Adipose tissue (tissue), 3 donors: ENCODE results near the gene RNASE4. TPM values are rescaled to one million over a fixed set of nuclear protein-coding genes. Genes with fewer than 3 reads are reported as not detected.

Experiments used
- H3K27ac ChIP-seq: one replicate; pipeline ENCODE4 v1.5.1; 2013; ENCODE audit warnings: low read depth, low read length
- WGBS, 3 donors: extraction: QIAGEN DNeasy Blood & Tissue Kit; methylation state at CpG; one replicate each; pipeline ENCODE4 v1.1.7; 2013; 5-methylcytosine and 5-hydroxymethylcytosine counted together
- polyA plus RNA-seq, 3 donors: library from polyadenylated mRNA; stranded (reverse); fragments of 200-250 nt; gene quantifications; one replicate each; pipeline ENCODE4 v1.2.3, GENCODE V29; 2013
- donor health status: healthy with polysubstance abuse.
- donor health status: Bipolar disorder and iron deficiency.
- donor health status: healthy.

Gene RNASE4
- polyA plus RNA-seq, 3 donors: 19.6 to 117 (median 78.8) TPM

DNA sequence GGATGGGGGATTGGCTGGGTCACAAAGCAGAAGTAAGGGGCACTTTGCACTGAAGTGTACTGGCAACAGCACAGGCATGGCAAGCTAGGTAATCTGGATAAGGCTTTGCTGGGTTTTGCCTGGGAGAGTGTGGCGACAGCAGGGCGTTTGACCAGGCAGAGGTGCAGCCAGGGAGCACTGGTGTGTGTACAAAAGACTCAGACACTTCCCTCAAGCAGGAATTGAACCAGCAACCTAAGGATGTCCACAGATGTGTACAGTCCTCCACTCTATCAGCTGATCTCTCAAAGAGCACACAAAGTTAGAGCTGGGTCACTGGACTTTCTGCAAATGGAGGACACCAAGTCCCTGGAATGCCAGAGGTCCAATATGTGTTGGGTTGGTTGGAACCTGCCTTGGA is 15.4 kb upstream of the RNASE4 start:
- no peak overlapping the region for H3K27ac ChIP-seq
- WGBS, 3 donors: 88 to 94% (median 91%) methylated on average over 2 of the region's 2 CpGs

GRCh38 chr14:20671597-20672283 is 12.6 kb upstream of the RNASE4 start:
- H3K27ac ChIP-seq: no peak overlapping the region
- WGBS, 3 donors: 80 to 85% (median 81%) methylated on average over 4 of the region's 4 CpGs

DNA sequence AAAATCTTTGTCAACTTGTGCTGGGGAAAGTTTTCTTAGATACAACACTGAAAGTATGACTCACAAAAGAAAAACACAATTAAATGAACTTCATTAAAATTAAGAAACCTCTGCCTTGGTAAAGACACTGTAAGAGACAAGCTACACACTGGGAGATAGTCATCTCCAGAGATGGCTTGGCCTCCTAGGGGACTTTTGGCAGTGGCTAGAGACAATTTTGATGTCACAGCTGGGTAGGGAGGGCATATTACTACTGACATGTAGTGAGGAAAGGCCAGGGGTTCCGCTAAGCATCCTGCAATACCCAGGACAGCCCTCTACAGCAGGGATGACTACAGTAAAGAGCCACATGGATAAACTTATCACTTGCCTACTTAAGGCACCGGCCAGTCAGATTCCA is 8.7 kb upstream of the RNASE4 start:
- no peak overlapping the region for H3K27ac ChIP-seq
- 84 to 93% (median 86%) methylated on average over 2 of the region's 2 CpGs for WGBS, 3 donors

- H3K27ac ChIP-seq: no peak overlapping the region
- WGBS, 3 donors: 81 to 95% (median 84%) methylated on average over 2 of the region's 2 CpGs
Measured at GRCh38 chr14:20676072-20676471, 8.3 kb upstream of the RNASE4 start.

- WGBS, 3 donors: 84 to 97% (median 95%) methylated on average over 1 of the region's 1 CpG
- H3K27ac ChIP-seq: no peak overlapping the region
Measured at GRCh38 chr14:20679907-20680306, 4.5 kb upstream of the RNASE4 start.

- WGBS, 3 donors: 53 to 66% (median 59%) methylated on average over 8 of the region's 8 CpGs
- no peak overlapping the region for H3K27ac ChIP-seq
Measured at GRCh38 chr14:20680363-20680762, 4.0 kb upstream of the RNASE4 start.

DNA sequence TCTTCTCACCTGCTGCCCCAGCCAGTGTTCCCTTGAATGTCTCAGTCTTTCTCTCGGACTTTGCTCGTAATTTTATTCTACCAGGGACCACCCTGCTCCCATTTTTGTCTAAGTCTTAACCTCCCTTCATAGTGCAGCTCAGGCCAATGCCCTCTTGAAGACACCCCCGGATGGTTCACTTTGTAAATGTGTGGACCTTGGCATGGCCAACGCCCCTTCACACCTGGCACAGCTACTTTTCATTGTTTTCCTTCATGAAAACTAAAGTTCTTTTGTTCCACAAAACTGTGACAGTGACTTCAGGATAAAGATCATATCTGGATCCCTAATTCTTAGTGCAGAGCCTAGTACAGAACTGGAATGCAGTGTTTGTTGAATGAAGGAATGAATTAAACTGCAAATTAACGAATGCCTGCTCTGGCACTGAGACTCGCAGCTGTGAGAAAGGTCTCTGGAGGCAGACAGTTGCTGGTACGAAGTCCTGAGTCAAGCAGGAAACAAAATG is 3.5 kb upstream of the RNASE4 start:
- WGBS, 3 donors: 6 to 21% (median 10%) methylated on average over 7 of the region's 7 CpGs
- no peak overlapping the region for H3K27ac ChIP-seq

GRCh38 chr14:20681348-20682126 is 2.8 kb upstream of the RNASE4 start:
- 0 to 1% (median 1%) methylated on average over 25 of the region's 25 CpGs for WGBS, 3 donors

GRCh38 chr14:20682127-20682434 is 2.3 kb upstream of the RNASE4 start:
- H3K27ac ChIP-seq: peak overlapping the region; percentile 91
- WGBS, 3 donors: 1 to 2% (median 1%) methylated on average over 11 of the region's 11 CpGs

More at GRCh38 chr14:20681348-20682126, 2.8 kb upstream of the RNASE4 start:
- H3K27ac ChIP-seq: peak overlapping the region; percentile 91

DNA sequence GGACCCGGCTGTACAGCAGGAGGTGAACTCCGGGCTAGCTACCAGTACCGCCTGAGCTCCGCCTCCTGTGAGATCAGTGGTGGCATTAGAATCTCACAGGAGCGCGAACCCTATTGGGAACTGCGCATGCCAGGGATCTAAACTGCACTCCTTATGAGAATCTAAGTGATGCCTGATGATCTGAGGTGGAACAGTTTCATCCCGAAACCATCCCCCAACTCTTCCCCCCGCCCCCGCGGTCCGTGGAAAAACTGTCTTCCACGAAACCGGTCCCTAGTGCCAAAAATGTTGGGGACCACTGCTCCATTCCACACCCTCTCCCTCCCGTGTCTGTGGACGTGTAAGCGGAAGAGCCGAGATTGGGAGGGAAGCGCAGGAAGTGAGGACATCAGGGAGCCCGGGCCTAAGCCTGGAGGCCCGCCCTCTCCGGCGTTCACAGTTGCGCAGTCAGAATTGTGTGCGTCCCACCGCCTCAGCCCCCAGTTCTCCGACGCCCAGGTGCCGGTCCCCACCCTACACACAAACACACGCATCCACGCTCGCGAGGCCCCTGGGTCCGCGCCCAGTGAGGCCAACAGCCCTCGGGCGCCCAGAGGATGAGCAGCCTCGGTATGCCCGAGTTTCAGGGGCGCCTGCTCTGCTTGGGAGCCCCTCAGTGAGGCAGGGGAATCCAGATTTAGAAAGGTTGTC is 1.8 kb upstream of the RNASE4 start:
- H3K27ac ChIP-seq: peak overlapping the region; percentile 91
- WGBS, 3 donors: 0 to 1% (median 0%) methylated on average over 40 of the region's 40 CpGs

DNA sequence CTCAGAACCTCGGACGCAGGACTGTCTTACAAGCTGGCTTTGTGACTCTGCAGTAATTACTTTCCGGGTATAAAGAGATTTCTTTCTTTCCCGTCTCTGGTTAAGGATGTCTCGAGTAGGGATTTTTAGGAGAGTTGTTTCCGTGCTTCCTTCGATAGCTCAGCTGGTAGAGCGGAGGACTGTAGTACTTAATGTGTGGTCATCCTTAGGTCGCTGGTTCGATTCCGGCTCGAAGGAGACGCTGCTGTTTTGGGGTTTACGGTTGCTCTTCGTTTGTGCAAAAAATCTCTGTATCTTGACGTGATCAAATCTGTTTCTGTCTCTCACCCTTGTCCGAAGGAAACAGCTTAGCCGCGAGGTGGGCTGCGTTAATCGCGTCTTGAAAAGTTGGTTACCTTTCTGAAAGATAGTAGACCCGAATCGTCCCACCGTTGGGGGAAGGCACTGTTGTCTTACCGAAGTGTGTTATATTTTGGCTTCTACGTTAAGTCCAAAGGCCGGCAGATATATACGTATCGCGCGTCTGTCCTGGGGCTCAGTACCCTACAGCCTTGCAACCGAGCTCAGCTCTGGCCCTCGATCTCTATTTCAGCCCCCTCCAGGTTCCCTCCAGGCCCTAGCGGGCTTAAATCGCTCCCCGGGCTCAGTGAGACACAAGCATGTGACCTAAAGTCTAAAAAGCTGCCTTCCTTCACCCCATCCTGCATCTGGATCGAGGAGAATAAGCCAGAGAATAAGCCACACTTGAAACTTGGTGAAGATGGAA is 1.1 kb upstream of the RNASE4 start:
- peak overlapping the region; percentile 91 for H3K27ac ChIP-seq
- WGBS, 3 donors: 0% methylated on average over 38 of the region's 38 CpGs

DNA sequence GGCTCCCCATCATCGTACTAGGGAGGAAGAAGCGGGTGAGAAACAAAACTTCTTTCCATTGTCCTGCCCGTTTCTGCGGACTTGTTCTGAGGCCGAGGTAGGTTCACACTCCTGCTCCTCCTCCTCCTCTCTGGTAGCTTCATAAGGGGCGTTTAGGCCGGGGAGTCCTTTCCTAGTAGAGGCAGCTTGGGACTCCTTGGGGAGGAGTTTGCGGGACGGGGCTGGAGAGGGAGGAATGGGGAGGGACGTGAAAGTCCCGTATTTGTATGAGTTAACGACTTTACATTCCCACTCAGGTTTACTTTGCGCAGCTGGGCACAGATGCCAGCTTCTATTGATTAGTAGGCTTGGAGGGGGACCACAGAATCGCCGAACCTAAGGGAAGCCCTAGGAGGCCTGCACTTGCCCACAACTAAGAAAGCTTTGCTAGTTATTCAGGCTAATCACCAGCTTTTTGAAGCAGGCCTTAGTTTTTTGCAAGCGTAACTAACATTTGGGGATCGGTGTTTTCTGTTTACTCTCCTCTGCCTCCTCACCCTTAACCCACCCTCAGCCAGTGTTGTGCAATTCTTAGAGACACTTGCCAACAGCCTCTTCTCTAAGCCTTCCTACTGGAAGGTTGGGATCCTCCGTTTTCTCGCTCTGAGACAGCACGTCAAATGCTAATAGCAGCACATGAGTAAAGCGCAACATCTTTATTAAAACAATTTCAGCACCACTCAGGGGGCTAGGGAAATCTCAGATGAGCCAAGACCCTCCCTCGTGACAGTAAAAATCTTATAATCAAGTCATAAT is 499 bp downstream of the RNASE4 start:
- 14 to 15% (median 15%) methylated on average over 22 of the region's 22 CpGs for WGBS, 3 donors
- H3K27ac ChIP-seq: no peak overlapping the region

- whole genome bisulfite sequencing, 3 donors: 26 to 73% (median 61%) methylated on average over 7 of the region's 7 CpGs
- H3K27ac ChIP-seq: no peak overlapping the region
Measured at GRCh38 chr14:20686386-20687143, 2.2 kb downstream of the RNASE4 start.

DNA sequence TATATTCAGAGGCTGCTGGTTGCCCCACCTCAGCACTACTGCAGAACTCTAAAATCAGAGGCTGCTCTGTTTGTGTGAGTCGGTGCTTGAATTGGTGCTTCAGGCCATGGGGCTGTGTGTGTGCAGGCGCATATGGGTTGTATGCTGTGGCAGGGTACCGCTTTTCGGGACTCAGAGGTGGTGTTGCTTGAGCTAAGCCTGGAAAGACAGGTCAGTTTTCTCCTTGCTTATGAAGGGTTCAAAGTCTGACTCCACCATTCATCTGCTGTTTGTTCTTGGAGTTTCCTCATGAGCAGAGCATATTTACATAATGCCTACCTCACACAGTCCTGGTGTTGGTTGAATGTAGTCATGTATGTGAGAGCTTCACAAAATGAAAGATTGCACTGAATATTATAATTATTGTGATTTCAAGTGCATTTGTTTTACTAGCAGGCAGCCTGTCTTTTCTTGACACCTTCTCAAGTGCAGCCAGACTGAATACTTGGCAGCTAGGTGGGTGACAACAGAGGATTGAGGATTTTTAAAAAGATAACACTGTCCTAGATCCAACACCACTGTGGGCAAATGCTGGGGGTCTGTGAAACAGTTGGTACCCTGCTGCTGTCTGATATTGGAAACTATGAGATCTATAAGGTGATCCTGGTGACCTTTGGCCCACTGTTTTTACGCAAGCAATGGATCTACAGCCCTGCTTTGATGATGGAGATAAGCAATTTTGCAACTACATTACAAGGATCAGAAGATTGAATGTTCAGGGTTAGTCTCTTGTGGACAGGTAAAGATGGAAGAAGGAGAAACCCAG is 3.2 kb downstream of the RNASE4 start:
- H3K27ac ChIP-seq: no peak overlapping the region
- WGBS, 3 donors: 48 to 95% (median 82%) methylated on average over 5 of the region's 5 CpGs

GRCh38 chr14:20688167-20688839 is 3.9 kb downstream of the RNASE4 start, which contains the start of gene ANG:
Gene ANG, plus strand, starts transcription at chr14:20688764. Its CDS starts 4,801 bp downstream, at chr14:20693565.
- WGBS, 3 donors: 50 to 84% (median 77%) methylated on average over 7 of the region's 7 CpGs
- H3K27ac ChIP-seq: no peak within 1 kb of the TSS
